GM18870 (cell line): ENCODE results near the gene GIGYF1.
"Not testable (repeated sequence)": the region's sequence is repeated elsewhere in the genome, so short reads cannot be mapped to it uniquely, and the experiment has no call there.

ENCODE experiments used
- ATAC-seq: cut with Tn5 transposase; IDR thresholded peaks from one replicate; pipeline ENCODE4 v1.9.1; 2021; ENCODE audit warnings: moderate library complexity; ENCODE audit not compliant: unreplicated experiment

GIGYF1 gene

GRCh38 chr7:100694098-100694745, at the start of gene GIGYF1:
GIGYF1 (minus strand) TSS chr7:100694250; CDS start chr7:100688238, 6,012 bp downstream.
- no peak for ATAC-seq

GRCh38 chr7:100739934-100740333, 45.9 kb upstream of the GIGYF1 start:
- no peak for ATAC-seq

GRCh38 chr7:100736671-100737070, 42.6 kb upstream of the GIGYF1 start:
- ATAC-seq, result no peak

- no peak for ATAC-seq
Measured at GRCh38 chr7:100735730-100736129, 41.7 kb upstream of the GIGYF1 start.

GRCh38 chr7:100731937-100732636, 38.0 kb upstream of the GIGYF1 start:
- no peak for ATAC-seq

GRCh38 chr7:100730136-100730800, 36.2 kb upstream of the GIGYF1 start:
- ATAC-seq, result no peak

GRCh38 chr7:100728196-100728595, 34.1 kb upstream of the GIGYF1 start:
- ATAC-seq, result no peak

GRCh38 chr7:100726996-100727761, 33.1 kb upstream of the GIGYF1 start:
- no peak for ATAC-seq

GRCh38 chr7:100724364-100724763, 30.3 kb upstream of the GIGYF1 start:
- ATAC-seq, result not testable (repeated sequence)

GRCh38 chr7:100723732-100724275, 29.8 kb upstream of the GIGYF1 start:
- no peak for ATAC-seq

- ATAC-seq, result no peak
Measured at GRCh38 chr7:100722480-100723212, 28.6 kb upstream of the GIGYF1 start.

- no peak for ATAC-seq
Measured at GRCh38 chr7:100721505-100721812, 27.4 kb upstream of the GIGYF1 start.

- no peak for ATAC-seq
Measured at GRCh38 chr7:100720671-100721504, 26.8 kb upstream of the GIGYF1 start.

- no peak for ATAC-seq
Measured at GRCh38 chr7:100720279-100720670, 26.2 kb upstream of the GIGYF1 start, which contains the start of gene EPO. EPO (plus strand) TSS chr7:100720468; CDS start chr7:100720981, 513 bp downstream.

GRCh38 chr7:100719523-100720278, 25.7 kb upstream of the GIGYF1 start:
- ATAC-seq, result no peak

- ATAC-seq, result not testable (repeated sequence)
Measured at GRCh38 chr7:100717073-100717472, 23.0 kb upstream of the GIGYF1 start.

GRCh38 chr7:100714725-100715124, 20.7 kb upstream of the GIGYF1 start:
- ATAC-seq, result no peak

GRCh38 chr7:100711369-100711768, 17.3 kb upstream of the GIGYF1 start:
- no peak for ATAC-seq

- ATAC-seq, result no peak
Measured at GRCh38 chr7:100710452-100710851, 16.4 kb upstream of the GIGYF1 start.
